IPS-18c (cell line): ENCODE results near the gene RHOT2.
A peak's percentile ranks its signal among the peaks of the same experiment; 100 is the strongest.

Source experiments
- H3K4me3 ChIP-seq: 2 replicates; pipeline ENCODE4 v1.7.0; 2013; ENCODE audit warnings: low read depth, mild to moderate bottlenecking, low read length, moderate library complexity; ENCODE audit not compliant: insufficient read depth
- H3K9me3 ChIP-seq: one replicate; pipeline ENCODE4 v1.6.1; 2013; ENCODE audit warnings: mild to moderate bottlenecking, low read length, moderate library complexity; ENCODE audit not compliant: control insufficient read depth, insufficient read depth

RHOT2 gene

DNA sequence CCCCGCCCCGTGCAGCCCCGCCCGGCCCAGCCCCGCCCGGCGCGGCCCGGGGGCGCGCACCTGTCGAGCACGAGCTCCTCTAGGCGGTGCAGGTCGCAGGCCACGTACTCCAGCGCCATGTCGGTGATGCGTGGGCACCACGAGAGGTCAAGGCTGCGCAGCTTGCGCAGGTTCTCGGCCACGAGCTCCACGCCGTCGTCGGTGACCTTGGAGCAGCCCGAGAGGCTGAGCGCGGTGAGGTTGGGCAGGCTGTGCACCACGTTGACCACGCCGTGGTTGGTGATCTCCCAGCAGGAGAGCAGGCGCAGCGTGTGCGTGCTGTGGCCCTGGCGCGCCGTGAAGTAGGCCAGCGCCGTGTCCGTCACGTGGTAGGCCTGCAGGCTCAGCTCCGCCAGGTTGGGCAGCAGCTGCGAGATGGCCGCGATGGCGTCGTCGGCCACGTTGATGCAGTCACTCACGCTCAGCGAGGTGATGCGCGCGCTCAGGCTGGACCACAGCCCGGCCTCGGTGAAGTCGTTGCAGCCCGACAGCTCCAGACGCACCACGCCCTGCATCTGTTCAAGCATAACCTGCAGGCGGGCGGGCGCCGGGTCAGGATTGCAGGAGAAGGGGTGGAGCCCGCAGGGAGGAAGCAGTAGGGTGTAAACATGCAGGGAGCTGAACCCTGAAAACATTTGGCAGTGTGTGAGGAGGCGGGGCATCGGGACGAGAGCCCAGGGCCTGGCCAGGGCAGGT, 27.6 kb downstream of the RHOT2 start:
- Histone ChIP-seq H3K4me3 (peak overlapping the region; percentile 65), H3K9me3 (no peaks in the 10 kb centered on the region)

- no peak overlapping the region for H3K4me3 ChIP-seq
These were observed 31.2 kb downstream of the RHOT2 start for GRCh38 chr16:698911-699671.

GRCh38 chr16:700684-701584, 33.0 kb downstream of the RHOT2 start:
- no peaks in the 10 kb centered on the region for H3K9me3 ChIP-seq
- H3K4me3 ChIP-seq = peak overlapping the region; percentile 36

More at GRCh38 chr16:698911-699671, 31.2 kb downstream of the RHOT2 start:
- no peaks in the 10 kb centered on the region for H3K9me3 ChIP-seq

GRCh38 chr16:702341-702740, 34.4 kb downstream of the RHOT2 start:
- Histone ChIP-seq H3K9me3 (no peaks in the 10 kb centered on the region), H3K4me3 (no peak overlapping the region)

DNA sequence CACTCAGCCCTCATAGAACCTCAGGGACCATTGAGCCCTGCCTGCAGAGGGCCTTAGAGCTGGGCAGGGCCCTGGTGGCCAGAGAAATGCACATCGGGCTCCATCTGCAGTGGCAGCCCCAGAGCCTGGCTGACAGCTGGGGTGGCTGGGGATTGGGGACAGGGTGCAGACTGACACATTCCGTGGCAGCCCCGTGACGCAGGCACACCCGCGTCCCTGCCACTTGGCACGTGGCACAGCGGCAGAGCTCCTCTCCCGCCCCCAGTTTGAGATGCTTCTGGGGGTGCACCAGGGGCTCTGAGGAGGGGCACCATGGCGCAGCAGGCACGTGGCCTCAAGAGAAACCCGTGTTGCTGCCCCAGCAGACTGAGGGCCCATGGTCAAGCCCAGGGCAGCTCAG, 35.5 kb downstream of the RHOT2 start:
- H3K9me3 ChIP-seq = no peaks in the 10 kb centered on the region
- H3K4me3 ChIP-seq = no peak overlapping the region

DNA sequence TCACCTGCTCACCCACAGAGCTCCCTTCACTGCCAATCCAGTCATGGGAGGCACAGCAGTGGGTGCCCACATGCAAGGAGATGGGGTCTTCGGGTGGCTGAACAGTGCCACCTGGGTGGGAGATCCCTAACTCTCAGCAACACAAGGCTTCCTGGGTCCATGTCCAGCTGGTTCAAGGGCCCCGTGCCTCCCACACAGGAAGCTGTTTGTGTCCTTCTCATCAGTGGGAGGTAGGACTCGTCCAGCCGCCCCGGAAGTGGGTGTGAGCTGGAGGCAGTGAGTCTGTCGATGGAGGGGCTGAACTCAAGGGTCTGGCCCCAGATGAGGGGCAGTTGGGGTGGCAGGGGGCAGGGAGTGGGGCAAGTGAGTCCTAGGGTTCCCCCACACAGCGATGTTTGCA, 36.1 kb downstream of the RHOT2 start:
- Histone ChIP-seq H3K9me3 (no peaks in the 10 kb centered on the region), H3K4me3 (no peak overlapping the region)

GRCh38 chr16:704552-705380, 36.8 kb downstream of the RHOT2 start:
- H3K9me3 ChIP-seq = no peaks in the 10 kb centered on the region

GRCh38 chr16:705431-706188, 37.7 kb downstream of the RHOT2 start, which contains the start of gene FBXL16:
Gene FBXL16, minus strand, starts transcription at chr16:705801. Its CDS starts 8,396 bp downstream, at chr16:697405.
- peak within 1 kb of the TSS; percentile 50 for H3K4me3 ChIP-seq

More at GRCh38 chr16:704552-705380, 36.8 kb downstream of the RHOT2 start:
- H3K4me3 ChIP-seq = peak overlapping the region; percentile 34; the same call in 1 of the 2 replicates

GRCh38 chr16:706189-707061, 38.5 kb downstream of the RHOT2 start:
- Histone ChIP-seq H3K4me3 (peak overlapping the region; percentile 50), H3K9me3 (no peaks in the 10 kb centered on the region)

More at GRCh38 chr16:705431-706188, 37.7 kb downstream of the RHOT2 start, which contains the start of gene FBXL16:
- H3K9me3 ChIP-seq = no peaks in the 10 kb centered on the region

- Histone ChIP-seq H3K9me3 (no peaks in the 10 kb centered on the region), H3K4me3 (peak overlapping the region; percentile 50)
These were observed 39.2 kb downstream of the RHOT2 start for GRCh38 chr16:707062-707538.

DNA sequence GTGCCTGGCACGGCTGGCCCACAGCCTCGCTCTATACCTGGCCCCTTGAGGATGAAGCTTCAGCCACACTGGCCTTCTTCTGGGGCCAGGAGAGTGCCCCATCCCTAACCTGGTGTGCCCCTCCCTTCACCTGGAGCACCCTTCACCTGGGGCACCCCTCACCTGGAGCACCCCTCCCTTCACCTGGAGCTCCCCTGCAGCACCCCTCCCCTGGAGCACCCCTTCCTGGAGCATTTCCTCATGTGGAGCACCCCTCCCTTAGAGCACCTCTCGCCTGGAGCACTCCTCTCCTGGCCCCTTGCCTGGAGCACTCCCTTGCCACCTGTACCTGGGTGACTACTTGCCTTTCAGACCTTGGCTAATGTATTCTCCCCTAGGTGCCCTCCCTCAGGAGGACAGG, 40.1 kb downstream of the RHOT2 start:
- Histone ChIP-seq H3K9me3 (no peaks in the 10 kb centered on the region), H3K4me3 (no peak overlapping the region)

- H3K4me3 ChIP-seq = no peak overlapping the region
- H3K9me3 ChIP-seq = no peaks in the 10 kb centered on the region
These were observed 41.0 kb downstream of the RHOT2 start for GRCh38 chr16:708959-709358.

DNA sequence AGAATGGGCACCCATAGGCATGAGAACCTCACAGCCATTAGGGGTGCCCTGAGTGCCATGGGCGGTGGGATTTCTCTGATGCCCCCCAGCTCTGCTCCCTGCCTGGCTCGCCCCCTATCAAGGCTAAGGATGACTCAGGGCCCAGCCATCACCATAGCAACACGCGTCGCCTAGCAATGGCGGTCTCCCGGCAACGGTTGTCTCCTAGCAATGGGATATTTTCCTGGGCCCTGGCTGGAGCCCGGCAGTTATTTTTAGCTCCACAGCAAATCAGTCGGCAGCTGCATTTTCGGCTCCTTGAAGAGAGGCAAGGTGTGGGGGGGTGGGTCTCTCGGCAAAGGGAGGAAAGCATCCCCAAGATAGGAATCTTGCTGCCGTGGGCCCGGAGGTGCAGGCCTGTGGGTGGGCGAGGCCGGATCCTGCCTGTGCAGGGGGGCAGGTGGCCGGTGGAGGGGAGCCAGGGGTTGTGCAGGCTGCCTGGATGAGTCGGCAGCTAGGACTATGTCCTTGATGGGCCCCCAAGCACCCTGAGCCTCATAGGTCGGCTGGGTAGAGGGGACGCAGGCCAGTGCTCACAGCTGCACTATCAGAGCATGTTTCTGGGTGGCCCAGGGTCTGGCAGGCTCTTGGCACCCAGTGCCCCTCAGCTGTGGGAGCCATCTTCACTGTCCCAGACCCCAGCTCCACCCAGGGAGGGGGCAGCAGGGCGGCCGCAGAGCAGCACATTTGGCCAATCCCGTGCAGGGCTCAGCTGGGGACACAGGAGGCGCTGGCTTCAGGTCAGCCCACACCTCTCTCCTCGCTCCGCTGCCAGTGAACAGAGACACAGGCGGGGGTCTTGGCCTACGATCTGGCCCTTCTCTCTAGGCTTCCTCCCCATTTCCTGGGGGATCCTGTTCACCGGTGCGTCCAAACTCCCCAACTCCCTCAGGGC, 41.9 kb downstream of the RHOT2 start:
- Histone ChIP-seq H3K9me3 (no peaks in the 10 kb centered on the region), H3K4me3 (no peak overlapping the region)

DNA sequence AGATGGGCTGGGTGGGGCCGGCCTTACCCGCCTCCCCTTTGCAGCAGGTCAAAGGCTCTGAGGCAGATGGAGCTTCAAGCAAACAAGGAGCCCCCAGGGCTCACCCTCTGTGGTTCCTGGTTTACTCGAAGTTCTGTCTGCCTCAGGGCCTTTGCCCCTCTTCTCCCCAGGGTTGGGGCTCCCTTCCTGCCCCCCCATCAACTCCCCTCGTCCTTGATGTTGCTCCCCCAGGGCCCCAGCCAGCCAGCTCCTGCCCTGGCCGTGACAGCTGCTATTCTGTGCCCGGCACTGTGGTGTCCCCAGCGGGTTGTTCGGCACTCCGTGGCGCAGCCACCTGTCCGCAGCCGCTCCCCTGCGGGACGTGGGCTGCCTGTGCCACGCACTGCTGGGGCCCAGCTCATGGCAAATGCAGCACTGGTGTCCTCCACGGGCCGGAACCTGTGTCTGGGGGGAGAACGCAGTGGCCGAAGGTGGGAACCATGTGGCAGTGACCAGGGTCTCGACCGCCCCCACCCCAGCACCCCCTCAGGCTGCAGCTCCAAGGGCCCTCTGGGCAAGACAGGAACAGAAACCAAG, 42.7 kb downstream of the RHOT2 start:
- no peak overlapping the region for H3K4me3 ChIP-seq

More for the DNA sequence above, 42.7 kb downstream of the RHOT2 start:
- H3K9me3 ChIP-seq = no peaks in the 10 kb centered on the region
